Psoas muscle (tissue), 8 donors: ENCODE results near the gene ABCC4. TPM values are rescaled to one million over a fixed set of nuclear protein-coding genes. Genes with fewer than 3 reads are reported as not detected.

Experiments
- ATAC-seq, 4 donors: fragments of 200-7000 bp; cut with Tn5 transposase; one replicate each; pipeline ENCODE4 v1.9.1; 2020; ENCODE audit warnings: moderate library complexity in 3 of 4, mild to moderate bottlenecking in 2 of 4
- DNase-seq, 2 donors: peaks; one replicate each; pipeline ENCODE4 v3.0.0-alpha.2; 2020
- H3K27ac ChIP-seq: fragments of 200-600 bp; one replicate; pipeline ENCODE4 v1.8.0; 2022
- H3K27me3 ChIP-seq, 3 donors: fragments of 200-600 bp in 1 of 3; one replicate each; pipeline versions ENCODE4 v1.6.1 to v1.8.0; 2013 to 2022; ENCODE audit warnings: low read length in 2 of 3, mild to moderate bottlenecking in 2 of 3, moderate library complexity in 1 of 3; ENCODE audit not compliant: insufficient read depth in 3 of 3
- H3K36me3 ChIP-seq, 2 donors: fragments of 200-600 bp in 1 of 2; one replicate each; pipeline versions ENCODE4 v1.6.1 to v1.8.0; 2013 to 2022; ENCODE audit warnings: low read depth in 1 of 2, mild to moderate bottlenecking in 1 of 2, moderate library complexity in 1 of 2; ENCODE audit not compliant: insufficient read depth in 1 of 2
- H3K4me1 ChIP-seq: fragments of 200-600 bp; one replicate; pipeline ENCODE4 v1.8.0; 2022
- H3K4me3 ChIP-seq: fragments of 200-600 bp; one replicate; pipeline ENCODE4 v1.8.0; 2022; ENCODE audit warnings: mild to moderate bottlenecking
- H3K9me3 ChIP-seq: fragments of 200-600 bp; one replicate; pipeline ENCODE4 v1.8.0; 2022
- CTCF ChIP-seq: fragments of 200-600 bp; IDR thresholded peaks from one replicate; pipeline ENCODE4 v1.8.0; 2022; ENCODE audit warnings: antibody characterized with exemption
- WGBS, 3 donors: extraction: QIAGEN DNeasy Blood & Tissue Kit; methylation state at CpG; one replicate each; pipeline versions ENCODE4 v1.1.6 to v1.1.7; 2013; 5-methylcytosine and 5-hydroxymethylcytosine counted together
- intact Hi-C, 2 donors: fragments of 100-400 bp; cut with DNase I; formaldehyde crosslinking; loops; one replicate each; pipeline versions ENCODE4 v1.11.0 to v1.14.2; 2022
- polyA plus RNA-seq, 3 donors: library from polyadenylated mRNA; stranded (reverse); fragments of 200-250 nt; gene quantifications; one replicate each; pipeline ENCODE4 v1.2.3, GENCODE V29; 2013
- total RNA-seq, 4 donors: library from RNA; stranded (reverse); fragmentation: NEBNext Ultra II Directional in 2 of 4; extraction: Animal tissue kit (Norgen Biotek cat#: 25700) in 2 of 4; gene quantifications; one replicate each; pipeline versions ENCODE4 v1.2.1 to v1.2.4, GENCODE V29; 2021 to 2023
- donor health status: healthy with polysubstance abuse.
- donor health status: DM: no; HTN: no; CAD: no; lungs with moderate emphysema.
- donor health status: Bipolar disorder and iron deficiency.
- donor health status: healthy.
- donor health status: DM: yes; HTN: yes; CAD: no.
- donor health status: DM: no; HTN: no; CAD: no.
- donor health status: DM: no; HTN: no; CAD: no.
- donor health status: DM: yes; HTN: yes; CAD: no.

ABCC4 gene
- total and polyA plus RNA-seq, 7 donors: 2.3 to 25.2 (median 6.1) TPM

GRCh38 chr13:95326695-95327094, 25.4 kb upstream of the ABCC4 start:
- TF ChIP-seq CTCF: no peak
- H3K4me1 ChIP-seq: no peaks in the 10 kb centered on the region
- WGBS, 3 donors: 77 to 85% (median 81%) methylated on average over 5 of the region's 5 CpGs
- no peaks in the 10 kb centered on the region for H3K36me3 ChIP-seq
- no peak overlapping the region for H3K4me3 ChIP-seq
- intact Hi-C loops: no loop called here
- no peaks in the 10 kb centered on the region for H3K27me3 ChIP-seq
- no peak overlapping the region for H3K27ac ChIP-seq
- DNase-seq (no peak), ATAC-seq (no peak)
- H3K9me3 ChIP-seq: no peaks in the 10 kb centered on the region

DNA sequence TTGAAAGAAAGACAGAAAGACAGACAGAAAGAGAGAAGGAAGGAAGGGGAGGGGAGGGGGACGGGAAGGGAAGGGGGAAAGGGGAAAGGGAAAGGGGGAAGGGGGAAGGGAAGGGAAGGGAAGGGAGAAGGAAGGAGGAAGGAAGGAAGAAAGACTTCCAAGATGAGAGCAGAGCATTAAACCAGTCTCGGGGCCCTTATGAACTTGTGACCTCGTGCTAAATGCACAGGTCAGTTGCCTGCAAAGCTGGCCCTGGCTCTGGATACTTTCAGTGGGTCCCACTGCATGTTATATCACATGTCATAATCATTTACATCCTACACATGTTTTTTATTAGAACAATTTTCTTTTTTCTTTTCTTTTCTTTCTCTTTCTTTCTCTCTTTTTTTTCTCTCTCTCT, 24.2 kb upstream of the ABCC4 start:
- TF ChIP-seq CTCF: no peak
- intact Hi-C loops: no loop called here
- Histone ChIP-seq H3K36me3 (no peaks in the 10 kb centered on the region), H3K27ac (no peak overlapping the region), H3K27me3 (no peaks in the 10 kb centered on the region), H3K4me1 (no peaks in the 10 kb centered on the region), H3K4me3 (no peak overlapping the region), H3K9me3 (no peaks in the 10 kb centered on the region)
- WGBS, 3 donors: 53 to 59% (median 57%) methylated on average over 2 to 3 of the region's 3 CpGs
- DNase-seq (no peak), ATAC-seq (no peak)

GRCh38 chr13:95323930-95324662, 22.8 kb upstream of the ABCC4 start:
- Histone ChIP-seq H3K9me3 (no peaks in the 10 kb centered on the region), H3K4me3 (no peak overlapping the region), H3K27me3 (no peaks in the 10 kb centered on the region), H3K4me1 (no peaks in the 10 kb centered on the region), H3K36me3 (no peaks in the 10 kb centered on the region), H3K27ac (no peak overlapping the region)
- intact Hi-C loops: no loop called here
- ATAC-seq (no peak), DNase-seq (no peak)
- 70 to 82% (median 78%) methylated on average over 16 of the region's 16 CpGs for WGBS, 3 donors
- TF ChIP-seq CTCF: no peak

- Histone ChIP-seq H3K27me3 (no peaks in the 10 kb centered on the region), H3K4me3 (no peak overlapping the region), H3K4me1 (peaks cover 6% of the 10 kb centered on the region), H3K9me3 (no peaks in the 10 kb centered on the region), H3K36me3 (no peaks in the 10 kb centered on the region), H3K27ac (no peak overlapping the region)
- intact Hi-C loops: no loop called here
- DNase-seq (no peak), ATAC-seq (no peak)
- no peak for TF ChIP-seq CTCF
- 79 to 85% (median 85%) methylated on average over 9 of the region's 9 CpGs for WGBS, 3 donors
Measured at GRCh38 chr13:95319551-95320274, 18.5 kb upstream of the ABCC4 start.
